HG02763 (cell line): ENCODE results near the gene FAM177B.

Experiments used
- ATAC-seq: cut with Tn5 transposase; IDR thresholded peaks from one replicate; pipeline ENCODE4 v1.9.1; 2021; ENCODE audit warnings: mild to moderate bottlenecking, moderate library complexity; ENCODE audit not compliant: unreplicated experiment

The FAM177B gene

GRCh38 chr1:222784916-222785315, 47.9 kb downstream of the FAM177B start:
- no peak for ATAC-seq

GRCh38 chr1:222785529-222785928, 48.5 kb downstream of the FAM177B start:
- ATAC-seq: no peak

- no peak for ATAC-seq
Observed at GRCh38 chr1:222786121-222786520, 49.1 kb downstream of the FAM177B start.

- no peak for ATAC-seq
Observed at GRCh38 chr1:222787729-222788128, 50.7 kb downstream of the FAM177B start.

GRCh38 chr1:222788402-222789156, 51.6 kb downstream of the FAM177B start:
- ATAC-seq: no peak

GRCh38 chr1:222790115-222790514, 53.1 kb downstream of the FAM177B start:
- ATAC-seq: no peak

- ATAC-seq: no peak
Observed at GRCh38 chr1:222790520-222790919, 53.5 kb downstream of the FAM177B start.

- no peak for ATAC-seq
Observed at GRCh38 chr1:222791006-222791710, 54.2 kb downstream of the FAM177B start.

- no peak for ATAC-seq
Observed at GRCh38 chr1:222792744-222793143, 55.7 kb downstream of the FAM177B start.

- no peak for ATAC-seq
Observed at GRCh38 chr1:222794656-222795474, 57.9 kb downstream of the FAM177B start.

GRCh38 chr1:222798116-222798515, 61.1 kb downstream of the FAM177B start:
- no peak for ATAC-seq

- no peak for ATAC-seq
Observed at GRCh38 chr1:222798975-222799374, 62.0 kb downstream of the FAM177B start.
